Vagina (tissue), 2 donors: ENCODE results near the gene DGKH.

ENCODE experiments used
- POLR2A ChIP-seq, 2 donors: fragments of 450-650 bp; IDR thresholded peaks; one replicate each; pipeline ENCODE4 v1.6.1; 2017; ENCODE audit warnings: antibody characterized with exemption in 2 of 2, mild to moderate bottlenecking in 2 of 2, moderate library complexity in 2 of 2
- POLR2AphosphoS5 ChIP-seq, 2 donors: sonication (generic); formaldehyde crosslinking; IDR thresholded peaks; one replicate each; pipeline ENCODE4 v1.9.0; 2017; ENCODE audit warnings: antibody characterized with exemption in 2 of 2, mild to moderate bottlenecking in 2 of 2, low read depth in 1 of 2; ENCODE audit not compliant: insufficient read depth in 1 of 2
- TF ChIP-seq, protein P1 (sequence below), 3 experiments: fragments of 450-650 bp in 2 of 3; fragments of 200-600 bp in 1 of 3; sonication (generic) in 1 of 3; IDR thresholded peaks; one replicate each; pipeline ENCODE4 v1.5.1; 2017 to 2019; ENCODE audit warnings: antibody characterized with exemption in 3 of 3, mild to moderate bottlenecking in 2 of 3, moderate library complexity in 2 of 3

DNA sequence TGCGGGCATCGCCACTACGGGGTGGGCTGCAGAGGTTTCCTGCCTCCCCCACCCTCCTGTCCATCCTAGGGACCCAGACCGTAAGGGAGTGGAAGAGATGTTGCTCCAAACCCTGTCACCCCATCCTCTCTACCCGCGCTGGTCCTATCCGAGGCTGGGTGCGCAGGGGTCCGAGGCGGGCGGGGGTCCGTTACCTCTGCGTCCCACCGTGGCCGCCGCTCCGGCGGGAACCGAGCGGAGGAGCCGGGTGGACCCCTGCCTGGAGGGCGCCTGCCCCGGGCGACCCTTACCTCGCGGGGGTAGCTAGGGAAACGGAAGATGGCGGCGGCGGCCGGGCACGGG lies at the start of gene DGKH:
- TF ChIP-seq, protein P1, sequence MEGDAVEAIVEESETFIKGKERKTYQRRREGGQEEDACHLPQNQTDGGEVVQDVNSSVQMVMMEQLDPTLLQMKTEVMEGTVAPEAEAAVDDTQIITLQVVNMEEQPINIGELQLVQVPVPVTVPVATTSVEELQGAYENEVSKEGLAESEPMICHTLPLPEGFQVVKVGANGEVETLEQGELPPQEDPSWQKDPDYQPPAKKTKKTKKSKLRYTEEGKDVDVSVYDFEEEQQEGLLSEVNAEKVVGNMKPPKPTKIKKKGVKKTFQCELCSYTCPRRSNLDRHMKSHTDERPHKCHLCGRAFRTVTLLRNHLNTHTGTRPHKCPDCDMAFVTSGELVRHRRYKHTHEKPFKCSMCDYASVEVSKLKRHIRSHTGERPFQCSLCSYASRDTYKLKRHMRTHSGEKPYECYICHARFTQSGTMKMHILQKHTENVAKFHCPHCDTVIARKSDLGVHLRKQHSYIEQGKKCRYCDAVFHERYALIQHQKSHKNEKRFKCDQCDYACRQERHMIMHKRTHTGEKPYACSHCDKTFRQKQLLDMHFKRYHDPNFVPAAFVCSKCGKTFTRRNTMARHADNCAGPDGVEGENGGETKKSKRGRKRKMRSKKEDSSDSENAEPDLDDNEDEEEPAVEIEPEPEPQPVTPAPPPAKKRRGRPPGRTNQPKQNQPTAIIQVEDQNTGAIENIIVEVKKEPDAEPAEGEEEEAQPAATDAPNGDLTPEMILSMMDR (IDR thresholded peaks at IDR 0.05): no peak
- TF ChIP-seq POLR2AphosphoS5 (IDR thresholded peaks at IDR 0.05; ENCODE audit: insufficient read depth in 1 of 2, low read depth in 1 of 2) (peak in 1 of 2 donors; percentile 41), POLR2A (IDR thresholded peaks at IDR 0.05) (no peak)
